Measurements from ENCODE around the gene TRIP13.
"Not testable (repeated sequence)": the region's sequence is repeated elsewhere in the genome, so short reads cannot be mapped to it uniquely, and the experiment has no call there.

Gene TRIP13

GRCh38 chr5:936149-937144, 43.8 kb downstream of the TRIP13 start:
- DNase-seq (ENCODE audit: low read depth, low spot score): no peak

GRCh38 chr5:937151-937924, 44.7 kb downstream of the TRIP13 start:
- DNase-seq (ENCODE audit: low read depth, low spot score): no peak

GRCh38 chr5:939368-939767, 46.7 kb downstream of the TRIP13 start:
- DNase-seq (ENCODE audit: low read depth, low spot score): no peak

GRCh38 chr5:940741-941140, 48.1 kb downstream of the TRIP13 start:
- not testable (repeated sequence) for DNase-seq (ENCODE audit: low read depth, low spot score)

- no peak for DNase-seq (ENCODE audit: low read depth, low spot score)
Measured at GRCh38 chr5:943201-943917, 50.7 kb downstream of the TRIP13 start.

GRCh38 chr5:943918-944620, 51.4 kb downstream of the TRIP13 start:
- DNase-seq (ENCODE audit: low read depth, low spot score): no peak

GRCh38 chr5:944621-944927, 51.9 kb downstream of the TRIP13 start:
- DNase-seq (ENCODE audit: low read depth, low spot score): no peak

GRCh38 chr5:944992-945685, 52.5 kb downstream of the TRIP13 start:
- no peak for DNase-seq (ENCODE audit: low read depth, low spot score)

GRCh38 chr5:945691-946551, 53.2 kb downstream of the TRIP13 start:
- no peak for DNase-seq (ENCODE audit: low read depth, low spot score)

GRCh38 chr5:946720-947625, 54.3 kb downstream of the TRIP13 start:
- no peak for DNase-seq (ENCODE audit: low read depth, low spot score)

GRCh38 chr5:947626-948471, 55.2 kb downstream of the TRIP13 start:
- no peak for DNase-seq (ENCODE audit: low read depth, low spot score)

GRCh38 chr5:948472-949274, 56.0 kb downstream of the TRIP13 start:
- no peak for DNase-seq (ENCODE audit: low read depth, low spot score)

GRCh38 chr5:949275-949543, 56.5 kb downstream of the TRIP13 start:
- no peak for DNase-seq (ENCODE audit: low read depth, low spot score)

- no peak for DNase-seq (ENCODE audit: low read depth, low spot score)
Measured at GRCh38 chr5:949815-950560, 57.3 kb downstream of the TRIP13 start.

GRCh38 chr5:951940-952596, 59.4 kb downstream of the TRIP13 start:
- no peak for DNase-seq (ENCODE audit: low read depth, low spot score)
